ENCODE results near the gene ABHD4. TPM values are rescaled to one million over a fixed set of nuclear protein-coding genes. Genes with fewer than 3 reads are reported as not detected.

The ABHD4 gene
- total RNA-seq, 1 donor from 2014 or later, result 9.7 TPM

DNA sequence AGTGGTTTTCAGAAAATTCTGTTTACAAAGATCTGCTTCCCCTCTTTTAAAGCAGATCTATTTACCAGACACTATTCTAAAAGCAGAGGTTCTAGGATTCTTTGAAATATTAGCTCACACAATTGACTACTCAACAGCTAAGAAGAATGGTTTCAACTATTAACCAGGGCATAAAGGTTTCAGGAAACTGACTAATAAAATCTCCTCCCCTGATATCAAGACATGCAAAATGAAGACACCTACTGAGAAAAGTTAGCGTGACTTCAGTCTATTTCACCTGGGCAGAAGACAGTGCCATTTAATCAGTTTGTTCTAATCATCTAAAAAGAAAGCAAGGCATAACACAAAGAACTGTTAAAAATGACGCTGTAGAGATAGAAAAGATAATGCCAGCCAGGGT, 31.3 kb upstream of the ABHD4 start:
- DNase-seq, result no peak
- Mint-ChIP-seq H3K4me3 (peak overlapping the region; percentile 78), H3K27ac (peak overlapping the region; percentile 95), H3K27me3 (no peaks in the 10 kb centered on the region), H3K9me3 (no peaks in the 10 kb centered on the region), H3K36me3 (ENCODE audit: low read depth) (peaks cover 57% of the 10 kb centered on the region), H3K4me1 (peaks cover 74% of the 10 kb centered on the region)
- intact Hi-C loops (cut with micrococcal nuclease), result loop anchor here (5.0 kb wide), 1 partner anchor 35 kb away; no protein-coding TSS in a partner anchor

- no peaks in the 10 kb centered on the region for H3K27me3 Mint-ChIP-seq
- peaks cover 68% of the 10 kb centered on the region for H3K4me1 Mint-ChIP-seq
- no peaks in the 10 kb centered on the region for H3K9me3 Mint-ChIP-seq
- peak; percentile 68 for DNase-seq
- peak overlapping the region; percentile 78 for H3K4me3 Mint-ChIP-seq
- H3K36me3 Mint-ChIP-seq (ENCODE audit: low read depth), result peaks cover 61% of the 10 kb centered on the region
- peak overlapping the region; percentile 95 for H3K27ac Mint-ChIP-seq
- intact Hi-C loops (cut with micrococcal nuclease), result loop anchor here (5.0 kb wide), 1 partner anchor 35 kb away; no protein-coding TSS in a partner anchor
Measured at GRCh38 chr14:22567437-22567836, 30.7 kb upstream of the ABHD4 start.

- Mint-ChIP-seq H3K36me3 (ENCODE audit: low read depth) (peaks cover 68% of the 10 kb centered on the region), H3K9me3 (no peaks in the 10 kb centered on the region), H3K4me1 (peaks cover 66% of the 10 kb centered on the region), H3K4me3 (peak overlapping the region; percentile 92), H3K27me3 (no peaks in the 10 kb centered on the region), H3K27ac (peak overlapping the region; percentile 95)
- peak; percentile 67 for DNase-seq
- intact Hi-C loops (cut with micrococcal nuclease), result loop anchor here (5.0 kb wide), 1 partner anchor 37 kb away; no protein-coding TSS in a partner anchor
Measured at GRCh38 chr14:22569106-22569736, 28.9 kb upstream of the ABHD4 start.

DNA sequence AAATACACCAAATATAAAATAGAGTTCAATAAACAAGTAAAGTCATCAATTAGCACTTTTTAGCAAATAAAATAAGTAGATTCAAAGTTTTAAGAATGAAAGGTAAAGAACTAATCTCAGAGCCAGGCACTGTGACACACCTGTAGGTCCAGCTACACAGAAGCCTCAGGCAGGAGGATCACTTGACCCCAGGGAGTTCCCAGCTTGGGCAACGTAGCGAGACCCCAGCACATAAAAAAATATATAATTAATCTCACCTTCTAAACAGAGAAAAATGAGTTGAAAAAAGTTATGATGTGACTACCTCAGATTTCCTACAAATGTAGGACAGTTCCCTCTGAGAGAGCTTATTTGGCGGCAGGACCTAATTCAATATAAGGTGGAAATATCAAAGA, 28.4 kb upstream of the ABHD4 start:
- H3K9me3 Mint-ChIP-seq, result no peaks in the 10 kb centered on the region
- H3K27me3 Mint-ChIP-seq, result no peaks in the 10 kb centered on the region
- H3K4me1 Mint-ChIP-seq, result peaks cover 64% of the 10 kb centered on the region
- peaks cover 68% of the 10 kb centered on the region for H3K36me3 Mint-ChIP-seq (ENCODE audit: low read depth)
- DNase-seq, result peak; percentile 66
- peak overlapping the region; percentile 95 for H3K27ac Mint-ChIP-seq
- H3K4me3 Mint-ChIP-seq, result peak overlapping the region; percentile 92
- intact Hi-C loops (cut with micrococcal nuclease), result loop anchor here (1.0 to 5.0 kb wide), 13 partner anchors 12 to 701 kb away; partner anchors contain the start of genes AJUBA, DAD1, LRP10 and MRPL52

- Mint-ChIP-seq H3K4me3 (peak overlapping the region; percentile 92), H3K36me3 (ENCODE audit: low read depth) (peaks cover 65% of the 10 kb centered on the region), H3K27ac (peak overlapping the region; percentile 95), H3K4me1 (peaks cover 59% of the 10 kb centered on the region), H3K27me3 (no peaks in the 10 kb centered on the region), H3K9me3 (no peaks in the 10 kb centered on the region)
- DNase-seq, result peak; percentile 96
- intact Hi-C loops (cut with micrococcal nuclease), result loop anchor here (1.0 to 5.0 kb wide), 12 partner anchors 13 to 702 kb away; partner anchors contain the start of genes AJUBA, DAD1, LRP10 and MRPL52
Measured at GRCh38 chr14:22570132-22570949, 27.8 kb upstream of the ABHD4 start.

- H3K4me1 Mint-ChIP-seq, result peaks cover 51% of the 10 kb centered on the region
- no peaks in the 10 kb centered on the region for H3K27me3 Mint-ChIP-seq
- intact Hi-C loops (cut with micrococcal nuclease), result loop anchor here (5.0 kb wide), 1 partner anchor 300 kb away; the partner anchor contains the start of gene LRP10
- H3K9me3 Mint-ChIP-seq, result no peaks in the 10 kb centered on the region
- H3K36me3 Mint-ChIP-seq (ENCODE audit: low read depth), result peaks cover 62% of the 10 kb centered on the region
- H3K27ac Mint-ChIP-seq, result peak overlapping the region; percentile 46
- no peak for DNase-seq
- no peak overlapping the region for H3K4me3 Mint-ChIP-seq
Measured at GRCh38 chr14:22572562-22573058, 25.5 kb upstream of the ABHD4 start.

DNA sequence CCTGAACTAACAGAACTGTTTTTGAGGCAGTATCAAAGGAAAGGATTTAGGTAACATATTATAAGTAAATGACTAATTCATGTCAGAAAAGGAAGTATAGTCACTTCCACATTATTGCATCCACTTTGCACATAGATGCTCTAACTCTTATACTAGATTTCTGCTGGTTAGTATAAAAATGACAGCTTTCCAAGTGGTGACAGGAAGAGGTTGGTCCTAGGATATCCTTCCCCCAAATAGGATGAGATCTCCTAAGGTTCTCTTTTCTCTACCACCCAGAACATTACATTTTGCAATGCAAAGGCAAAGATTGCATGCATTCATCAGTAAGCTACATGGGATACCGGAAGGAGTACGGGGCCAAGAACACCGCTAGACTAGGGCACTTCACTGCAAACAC, 24.3 kb upstream of the ABHD4 start:
- no peaks in the 10 kb centered on the region for H3K27me3 Mint-ChIP-seq

GRCh38 chr14:22577334-22577908, 20.7 kb upstream of the ABHD4 start:
- peak overlapping the region; percentile 36 for H3K27ac Mint-ChIP-seq
- no peaks in the 10 kb centered on the region for H3K9me3 Mint-ChIP-seq
- H3K36me3 Mint-ChIP-seq (ENCODE audit: low read depth), result peaks cover 50% of the 10 kb centered on the region
- no peak for DNase-seq
- H3K4me1 Mint-ChIP-seq, result peaks cover 49% of the 10 kb centered on the region
- intact Hi-C loops (cut with micrococcal nuclease), result no loop called here
- peak overlapping the region; percentile 22 for H3K4me3 Mint-ChIP-seq
- no peaks in the 10 kb centered on the region for H3K27me3 Mint-ChIP-seq

More for the DNA sequence above, 24.3 kb upstream of the ABHD4 start:
- DNase-seq, result no peak
- peaks cover 48% of the 10 kb centered on the region for H3K4me1 Mint-ChIP-seq
- peak overlapping the region; percentile 75 for H3K27ac Mint-ChIP-seq
- no peak overlapping the region for H3K4me3 Mint-ChIP-seq
- peaks cover 59% of the 10 kb centered on the region for H3K36me3 Mint-ChIP-seq (ENCODE audit: low read depth)
- intact Hi-C loops (cut with micrococcal nuclease), result loop anchor here (5.0 kb wide), 1 partner anchor 298 kb away; the partner anchor contains the start of gene LRP10
- H3K9me3 Mint-ChIP-seq, result no peaks in the 10 kb centered on the region

DNA sequence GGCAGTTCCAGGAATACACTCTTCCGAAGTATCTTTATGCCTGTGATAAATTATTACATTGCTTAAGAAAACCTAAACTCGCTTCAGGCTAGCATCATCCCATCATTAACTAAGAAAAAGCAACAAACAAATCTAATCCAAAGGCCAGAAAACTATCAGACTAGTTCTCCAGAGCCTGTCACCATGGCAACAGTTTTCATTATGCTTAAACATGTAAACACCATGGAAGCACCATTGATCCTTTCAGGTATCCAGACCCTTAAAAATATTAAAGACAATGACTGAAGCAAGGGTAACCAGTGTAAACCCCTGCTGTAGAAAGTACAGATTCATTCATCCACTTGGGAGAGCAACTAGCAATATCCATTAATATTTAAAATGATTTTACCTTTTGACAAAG, 18.9 kb upstream of the ABHD4 start:
- H3K9me3 Mint-ChIP-seq, result no peaks in the 10 kb centered on the region
- DNase-seq, result no peak
- peak overlapping the region; percentile 88 for H3K27ac Mint-ChIP-seq
- no peaks in the 10 kb centered on the region for H3K27me3 Mint-ChIP-seq
- peak overlapping the region; percentile 62 for H3K4me3 Mint-ChIP-seq
- peaks cover 47% of the 10 kb centered on the region for H3K36me3 Mint-ChIP-seq (ENCODE audit: low read depth)
- peaks cover 53% of the 10 kb centered on the region for H3K4me1 Mint-ChIP-seq
- intact Hi-C loops (cut with micrococcal nuclease), result no loop called here

DNA sequence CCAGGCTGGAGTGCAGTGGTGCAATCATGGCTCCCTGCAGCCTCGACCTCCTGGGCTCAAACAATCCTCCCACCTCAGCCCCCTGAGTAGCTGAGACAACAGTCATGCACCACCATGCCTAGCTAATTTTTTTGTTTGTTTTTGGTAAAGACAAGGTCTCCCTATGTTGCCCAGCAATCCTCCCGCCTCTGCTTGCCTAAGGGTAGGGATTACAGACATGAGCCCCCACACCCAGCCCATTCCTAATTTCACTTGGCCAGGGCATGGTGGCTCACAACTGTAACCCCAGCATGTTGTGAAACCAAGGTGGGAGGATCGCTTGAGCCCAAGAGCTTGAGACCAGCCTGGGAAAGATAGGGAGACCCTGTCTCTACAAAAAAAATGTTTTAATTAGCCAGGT, 18.2 kb upstream of the ABHD4 start:
- Mint-ChIP-seq H3K36me3 (ENCODE audit: low read depth) (peaks cover 46% of the 10 kb centered on the region), H3K4me1 (peaks cover 55% of the 10 kb centered on the region), H3K27ac (peak overlapping the region; percentile 8), H3K27me3 (no peaks in the 10 kb centered on the region), H3K4me3 (no peak overlapping the region), H3K9me3 (no peaks in the 10 kb centered on the region)
- DNase-seq, result no peak
- intact Hi-C loops (cut with micrococcal nuclease), result no loop called here

DNA sequence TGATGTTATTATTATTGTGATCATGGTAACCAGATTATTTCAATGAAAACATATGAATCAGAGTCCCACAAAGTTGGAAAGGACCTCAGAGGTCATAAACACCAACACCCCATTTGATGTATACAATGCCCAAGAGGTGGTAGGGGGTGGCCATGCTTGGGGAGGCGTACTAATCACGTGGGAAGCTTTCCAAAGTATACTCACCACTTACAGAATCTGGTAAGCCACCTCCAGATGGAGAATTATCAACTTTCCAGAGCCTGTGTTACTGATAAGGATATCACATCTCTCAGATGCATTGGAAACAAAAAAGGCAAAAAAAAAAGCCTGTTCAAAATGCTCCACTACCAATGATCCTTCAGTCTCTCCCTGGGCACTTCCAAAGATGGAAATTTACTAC, 17.5 kb upstream of the ABHD4 start:
- H3K27me3 Mint-ChIP-seq, result no peaks in the 10 kb centered on the region
- H3K27ac Mint-ChIP-seq, result no peak overlapping the region
- intact Hi-C loops (cut with micrococcal nuclease), result no loop called here
- peaks cover 62% of the 10 kb centered on the region for H3K4me1 Mint-ChIP-seq
- H3K36me3 Mint-ChIP-seq (ENCODE audit: low read depth), result peaks cover 48% of the 10 kb centered on the region
- H3K4me3 Mint-ChIP-seq, result no peak overlapping the region
- H3K9me3 Mint-ChIP-seq, result no peaks in the 10 kb centered on the region
- no peak for DNase-seq

- H3K9me3 Mint-ChIP-seq, result no peaks in the 10 kb centered on the region
- no peak for DNase-seq
- peaks cover 64% of the 10 kb centered on the region for H3K4me1 Mint-ChIP-seq
- H3K27ac Mint-ChIP-seq, result peak overlapping the region; percentile 73
- H3K4me3 Mint-ChIP-seq, result peak overlapping the region; percentile 51
- H3K27me3 Mint-ChIP-seq, result peaks cover under 1% of the 10 kb centered on the region
- intact Hi-C loops (cut with micrococcal nuclease), result no loop called here
- H3K36me3 Mint-ChIP-seq (ENCODE audit: low read depth), result peaks cover 52% of the 10 kb centered on the region
Measured at GRCh38 chr14:22583994-22584393, 14.1 kb upstream of the ABHD4 start.

GRCh38 chr14:22587247-22587646, 10.9 kb upstream of the ABHD4 start:
- H3K9me3 Mint-ChIP-seq, result no peaks in the 10 kb centered on the region
- peak overlapping the region; percentile 87 for H3K4me3 Mint-ChIP-seq
- peak overlapping the region; percentile 99 for H3K27ac Mint-ChIP-seq
- H3K27me3 Mint-ChIP-seq, result peaks cover 4% of the 10 kb centered on the region
- intact Hi-C loops (cut with micrococcal nuclease), result loop anchor here (5.0 kb wide), 2 partner anchors 150 to 265 kb away; no protein-coding TSS in a partner anchor
- peak; percentile 62 for DNase-seq
- H3K4me1 Mint-ChIP-seq, result peaks cover 66% of the 10 kb centered on the region
- H3K36me3 Mint-ChIP-seq (ENCODE audit: low read depth), result peaks cover 43% of the 10 kb centered on the region
